HG02970 (cell line): ENCODE results near the gene DHX34.
"Not testable (repeated sequence)": the region's sequence is repeated elsewhere in the genome, so short reads cannot be mapped to it uniquely, and the experiment has no call there.

ENCODE experiments used
- ATAC-seq: cut with Tn5 transposase; IDR thresholded peaks from one replicate; pipeline ENCODE4 v1.9.1; 2021; ENCODE audit warnings: mild to moderate bottlenecking, moderate library complexity, moderate number of reproducible peaks; ENCODE audit not compliant: unreplicated experiment, low FRiP score

The DHX34 gene

DNA sequence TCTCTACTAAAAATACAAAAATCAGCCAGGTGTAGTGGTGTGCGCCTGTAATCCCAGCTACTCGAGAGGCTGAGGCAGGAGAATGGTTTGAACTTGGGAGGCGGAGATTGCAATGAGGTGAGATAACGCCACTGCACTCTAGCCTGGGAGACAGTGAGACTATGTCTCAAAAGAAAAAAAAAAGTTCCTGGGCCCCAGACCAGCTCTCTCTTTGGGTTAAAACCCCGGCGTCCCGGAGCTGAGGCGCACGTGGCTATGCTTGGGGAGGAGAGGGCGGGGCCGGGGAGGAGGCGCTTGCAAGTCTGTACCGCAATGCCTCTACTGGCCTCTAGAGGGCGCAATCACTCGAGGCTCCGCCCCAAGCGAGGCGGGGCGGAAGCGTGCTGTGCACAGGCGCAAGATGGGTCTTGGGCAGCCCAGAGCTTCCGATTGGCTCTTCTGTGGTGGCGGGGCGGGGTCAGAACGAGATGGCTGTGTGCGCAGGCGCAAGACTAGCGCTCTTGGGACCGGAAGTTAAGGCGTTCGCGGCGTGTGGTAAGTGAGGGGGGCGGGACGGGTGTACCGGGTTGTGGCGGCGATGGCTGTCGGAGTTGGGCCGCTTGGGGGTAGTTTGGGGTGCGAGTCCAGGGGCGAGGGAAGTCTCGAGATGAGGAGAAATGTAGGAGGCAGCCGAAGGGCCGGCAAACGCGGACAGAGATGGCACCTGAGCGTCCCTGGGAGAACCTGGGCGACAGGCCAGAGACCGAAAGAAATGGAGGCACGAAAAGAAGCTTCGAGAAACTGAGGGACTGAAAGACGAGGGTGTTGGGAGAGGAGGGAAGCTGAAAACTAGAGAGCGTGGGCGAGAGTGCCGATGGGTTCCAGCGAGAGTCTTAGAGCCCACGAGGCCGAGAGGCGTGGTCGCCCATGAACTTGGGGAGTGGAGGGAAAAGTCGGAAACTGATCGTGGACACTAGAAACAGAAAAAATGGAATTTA, at the start of gene DHX34:
DHX34 (plus strand) TSS at position 497 of the 977 bp plus-strand sequence. CDS start 3,716 bp downstream, outside the sequence.
- ATAC-seq = peak; percentile 94

DNA sequence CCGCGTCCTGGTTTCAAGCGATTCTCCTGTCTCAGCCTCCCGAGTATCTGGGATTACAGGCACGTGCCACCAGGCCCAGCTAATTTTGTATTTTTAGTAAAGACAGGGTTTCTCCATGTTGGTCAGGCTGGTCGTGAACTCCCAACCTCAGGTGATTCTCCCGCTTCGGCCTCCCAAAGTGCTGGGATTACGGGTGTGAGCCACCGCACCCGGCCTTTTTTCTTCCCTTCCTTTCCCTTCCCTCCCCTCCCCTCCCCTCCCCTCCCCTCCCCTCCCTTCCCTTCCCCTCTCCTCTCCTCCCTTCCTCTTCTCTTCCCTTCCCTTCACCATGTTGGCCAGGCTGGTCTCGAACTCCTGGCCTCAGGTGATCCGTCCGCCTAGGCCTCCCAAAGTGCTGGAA, 48.2 kb upstream of the DHX34 start:
- ATAC-seq = not testable (repeated sequence)

DNA sequence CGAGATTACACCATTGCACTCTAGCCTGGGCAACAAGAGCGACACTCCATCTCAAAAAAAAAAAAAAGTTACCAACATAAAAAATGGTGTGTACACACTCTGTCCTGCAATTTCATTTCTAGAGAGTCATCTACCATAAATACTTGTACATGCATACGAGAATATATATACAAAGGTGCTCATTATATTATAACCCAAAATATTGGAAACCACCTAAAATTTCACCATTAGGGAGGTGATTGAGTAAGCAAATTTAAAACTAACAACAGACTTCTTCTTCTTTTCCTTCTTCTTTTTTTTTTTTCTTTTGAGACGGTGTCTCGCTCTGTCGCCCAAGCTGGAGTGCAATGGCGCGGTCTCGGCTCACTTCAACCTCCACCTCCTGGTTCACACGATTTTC, 46.9 kb upstream of the DHX34 start:
- ATAC-seq = no peak

DNA sequence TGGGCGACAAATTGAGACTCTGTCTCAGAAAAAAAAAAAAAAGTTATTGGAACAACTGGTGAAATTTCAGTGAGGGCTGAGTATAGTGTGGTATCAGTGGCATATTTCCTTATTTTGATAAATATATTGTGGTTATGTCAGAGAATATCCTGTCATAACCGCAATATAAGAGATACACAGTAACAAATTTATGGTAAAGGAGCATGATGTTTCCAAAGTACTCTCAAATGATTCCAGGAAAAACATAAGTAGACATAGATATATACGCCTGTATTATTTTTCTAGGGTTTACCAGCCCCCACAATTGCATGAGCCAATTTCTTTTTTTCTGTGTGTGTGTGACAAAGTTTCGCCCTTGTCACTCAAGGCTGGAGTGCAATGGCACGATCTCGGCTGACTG, 45.1 kb upstream of the DHX34 start:
- no peak for ATAC-seq

GRCh38 chr19:47305309-47305751, 43.8 kb upstream of the DHX34 start:
- ATAC-seq = no peak

GRCh38 chr19:47306303-47306702, 42.8 kb upstream of the DHX34 start:
- no peak for ATAC-seq

GRCh38 chr19:47309038-47309437, 40.1 kb upstream of the DHX34 start:
- ATAC-seq = no peak

- no peak for ATAC-seq
These were observed 39.5 kb upstream of the DHX34 start, which contains the start of gene C5AR1 for GRCh38 chr19:47309608-47310007. Gene C5AR1 (plus strand): TSS chr19:47309861. CDS start chr19:47309896, 35 bp downstream.

GRCh38 chr19:47310323-47310722, 38.8 kb upstream of the DHX34 start:
- no peak for ATAC-seq

GRCh38 chr19:47310819-47311218, 38.3 kb upstream of the DHX34 start:
- ATAC-seq = no peak

DNA sequence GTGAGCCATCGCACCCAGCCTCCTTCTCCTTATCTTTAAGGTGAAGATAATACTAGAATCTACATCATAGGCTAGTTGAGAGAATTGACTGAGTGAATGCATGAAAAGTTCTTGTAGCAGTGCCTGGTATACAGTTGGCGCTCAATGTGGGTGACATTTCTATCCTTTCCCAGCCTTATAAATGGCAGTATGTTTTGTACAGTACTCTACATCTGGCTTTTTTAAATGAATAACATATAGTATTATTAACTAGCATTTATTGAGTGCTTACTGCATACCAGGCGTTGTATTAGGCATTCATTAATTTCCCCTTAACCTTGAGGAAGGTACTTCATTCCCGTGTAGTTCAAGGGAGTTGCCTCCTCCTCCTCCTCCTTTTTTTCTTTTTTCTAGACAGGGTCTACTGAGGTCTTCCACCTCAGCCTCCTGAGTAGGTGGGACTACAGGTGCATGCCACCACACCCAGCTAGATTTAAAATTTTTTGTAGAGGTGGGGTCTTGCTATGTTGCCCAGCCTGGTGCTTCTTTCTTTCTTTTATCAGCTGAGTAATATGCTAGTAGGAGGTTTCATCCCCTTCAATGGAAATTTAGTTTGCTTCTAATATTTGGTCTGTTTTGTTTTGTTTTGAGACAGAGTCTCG, 36.6 kb upstream of the DHX34 start:
- ATAC-seq = no peak

- ATAC-seq = no peak
These were observed 35.3 kb upstream of the DHX34 start for GRCh38 chr19:47313754-47314295.

- no peak for ATAC-seq
These were observed 33.8 kb upstream of the DHX34 start for GRCh38 chr19:47315125-47315821.

DNA sequence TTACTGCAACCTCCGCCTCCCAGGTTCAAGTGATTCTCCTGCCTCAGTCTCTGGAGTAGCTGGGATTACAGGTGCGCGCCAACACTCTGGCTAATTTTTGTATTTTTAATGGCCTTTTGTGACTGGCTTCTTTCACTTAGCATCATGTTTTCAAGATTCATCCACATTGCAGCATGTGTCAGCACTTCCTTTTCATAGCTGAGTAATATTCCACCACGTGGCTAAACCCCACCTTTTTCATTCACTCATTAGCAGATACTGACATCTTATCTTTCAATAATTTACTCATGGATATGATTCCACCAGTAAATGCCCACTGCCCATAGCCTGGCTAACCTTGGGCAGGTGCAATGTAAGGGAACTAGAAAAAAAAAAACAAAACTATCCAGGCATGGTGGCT, 32.6 kb upstream of the DHX34 start:
- no peak for ATAC-seq

DNA sequence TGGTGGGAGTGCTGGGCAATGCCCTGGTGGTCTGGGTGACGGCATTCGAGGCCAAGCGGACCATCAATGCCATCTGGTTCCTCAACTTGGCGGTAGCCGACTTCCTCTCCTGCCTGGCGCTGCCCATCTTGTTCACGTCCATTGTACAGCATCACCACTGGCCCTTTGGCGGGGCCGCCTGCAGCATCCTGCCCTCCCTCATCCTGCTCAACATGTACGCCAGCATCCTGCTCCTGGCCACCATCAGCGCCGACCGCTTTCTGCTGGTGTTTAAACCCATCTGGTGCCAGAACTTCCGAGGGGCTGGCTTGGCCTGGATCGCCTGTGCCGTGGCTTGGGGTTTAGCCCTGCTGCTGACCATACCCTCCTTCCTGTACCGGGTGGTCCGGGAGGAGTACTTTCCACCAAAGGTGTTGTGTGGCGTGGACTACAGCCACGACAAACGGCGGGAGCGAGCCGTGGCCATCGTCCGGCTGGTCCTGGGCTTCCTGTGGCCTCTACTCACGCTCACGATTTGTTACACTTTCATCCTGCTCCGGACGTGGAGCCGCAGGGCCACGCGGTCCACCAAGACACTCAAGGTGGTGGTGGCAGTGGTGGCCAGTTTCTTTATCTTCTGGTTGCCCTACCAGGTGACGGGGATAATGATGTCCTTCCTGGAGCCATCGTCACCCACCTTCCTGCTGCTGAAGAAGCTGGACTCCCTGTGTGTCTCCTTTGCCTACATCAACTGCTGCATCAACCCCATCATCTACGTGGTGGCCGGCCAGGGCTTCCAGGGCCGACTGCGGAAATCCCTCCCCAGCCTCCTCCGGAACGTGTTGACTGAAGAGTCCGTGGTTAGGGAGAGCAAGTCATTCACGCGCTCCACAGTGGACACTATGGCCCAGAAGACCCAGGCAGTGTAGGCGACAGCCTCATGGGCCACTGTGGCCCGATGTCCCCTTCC, 28.9 kb upstream of the DHX34 start:
- ATAC-seq = no peak

DNA sequence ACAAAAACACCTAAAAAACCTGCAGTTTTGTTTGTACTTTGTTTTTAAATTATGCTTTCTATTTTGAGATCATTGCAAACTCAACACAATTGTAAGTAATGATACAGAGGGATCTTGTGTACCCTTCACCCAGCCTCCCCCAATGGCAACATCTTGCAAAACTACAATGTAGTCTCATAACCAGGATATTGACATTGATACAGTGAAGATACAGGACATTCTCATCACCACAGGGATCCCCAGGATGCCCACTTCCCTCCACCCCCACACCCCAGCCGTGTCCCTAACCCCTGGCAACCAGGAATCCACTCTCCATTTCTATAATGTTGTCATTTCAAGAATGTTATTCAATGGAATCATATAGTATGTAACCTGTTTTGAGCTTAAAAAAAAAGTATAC, 27.5 kb upstream of the DHX34 start:
- ATAC-seq = no peak

GRCh38 chr19:47322058-47322457, 27.1 kb upstream of the DHX34 start:
- ATAC-seq = no peak

GRCh38 chr19:47323409-47323808, 25.7 kb upstream of the DHX34 start:
- no peak for ATAC-seq

- ATAC-seq = no peak
These were observed 25.2 kb upstream of the DHX34 start for GRCh38 chr19:47323872-47324271.
